GM19395 (cell line): Measurements from ENCODE around the gene ATXN1.
"Not testable (repeated sequence)": the region's sequence is repeated elsewhere in the genome, so short reads cannot be mapped to it uniquely, and the experiment has no call there.

ENCODE experiments used
- ATAC-seq: cut with Tn5 transposase; IDR thresholded peaks from one replicate; pipeline ENCODE4 v1.9.1; 2021; ENCODE audit warnings: mild to moderate bottlenecking, moderate library complexity; ENCODE audit not compliant: unreplicated experiment

Gene ATXN1

GRCh38 chr6:16656451-16656850, 104.8 kb downstream of the ATXN1 start:
- no peak for ATAC-seq

- ATAC-seq, result peak; percentile 43
These were observed 106.6 kb downstream of the ATXN1 start for GRCh38 chr6:16654701-16655100.

- no peak for ATAC-seq
These were observed 108.0 kb downstream of the ATXN1 start for GRCh38 chr6:16653226-16653625.

GRCh38 chr6:16651871-16652270, 109.4 kb downstream of the ATXN1 start:
- ATAC-seq, result peak; percentile 88

GRCh38 chr6:16649890-16650289, 111.4 kb downstream of the ATXN1 start:
- ATAC-seq, result no peak

GRCh38 chr6:16649241-16649640, 112.0 kb downstream of the ATXN1 start:
- no peak for ATAC-seq

GRCh38 chr6:16648003-16648402, 113.3 kb downstream of the ATXN1 start:
- no peak for ATAC-seq

GRCh38 chr6:16647422-16647821, 113.8 kb downstream of the ATXN1 start:
- no peak for ATAC-seq

GRCh38 chr6:16644540-16645250, 116.6 kb downstream of the ATXN1 start:
- ATAC-seq, result no peak

- ATAC-seq, result no peak
These were observed 121.4 kb downstream of the ATXN1 start for GRCh38 chr6:16639684-16640480.

GRCh38 chr6:16637635-16638034, 123.6 kb downstream of the ATXN1 start:
- ATAC-seq, result no peak

- no peak for ATAC-seq
These were observed 125.3 kb downstream of the ATXN1 start for GRCh38 chr6:16635810-16636602.

- ATAC-seq, result no peak
These were observed 125.9 kb downstream of the ATXN1 start for GRCh38 chr6:16635291-16635809.

- ATAC-seq, result no peak
These were observed 126.4 kb downstream of the ATXN1 start for GRCh38 chr6:16634855-16635254.

- ATAC-seq, result no peak
These were observed 127.3 kb downstream of the ATXN1 start for GRCh38 chr6:16633961-16634360.

- ATAC-seq, result no peak
These were observed 127.8 kb downstream of the ATXN1 start for GRCh38 chr6:16633465-16633864.

- ATAC-seq, result no peak
These were observed 129.2 kb downstream of the ATXN1 start for GRCh38 chr6:16632101-16632500.

GRCh38 chr6:16630026-16630643, 131.1 kb downstream of the ATXN1 start:
- no peak for ATAC-seq

GRCh38 chr6:16628580-16628979, 132.7 kb downstream of the ATXN1 start:
- not testable (repeated sequence) for ATAC-seq

- ATAC-seq, result no peak
These were observed 134.6 kb downstream of the ATXN1 start for GRCh38 chr6:16626650-16627049.
